Measurements from ENCODE around the gene TNC.

Gene TNC

DNA sequence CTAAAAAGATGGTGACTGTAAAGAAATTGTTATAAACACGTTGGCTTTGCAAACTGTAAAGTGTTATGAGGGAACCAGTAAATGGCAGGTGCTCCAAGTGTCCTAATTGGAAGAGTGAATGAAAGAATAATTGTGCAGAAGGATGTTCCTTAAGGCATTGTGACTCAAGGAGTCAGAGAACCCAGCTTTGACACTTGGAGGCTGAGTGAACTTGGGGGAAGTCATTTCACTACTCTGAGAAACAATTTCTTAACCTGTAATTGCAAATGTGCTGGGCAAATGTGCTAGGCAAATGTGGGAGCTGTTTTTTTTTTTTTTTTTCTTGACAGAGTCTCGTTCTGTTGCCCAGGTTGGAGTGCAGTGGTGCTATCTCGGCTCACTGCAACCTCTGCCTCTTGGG, 103.5 kb downstream of the TNC start:
- no peak overlapping the region for H3K4me3 ChIP-seq (ENCODE audit: low read depth, low read length)
- no peak for DNase-seq
- H3K36me3 ChIP-seq = no peaks in the 10 kb centered on the region
- no peaks in the 10 kb centered on the region for H3K27me3 ChIP-seq
- H3K9me3 ChIP-seq = no peaks in the 10 kb centered on the region
- no peaks in the 10 kb centered on the region for H3K4me1 ChIP-seq
- TF ChIP-seq, protein P1, sequence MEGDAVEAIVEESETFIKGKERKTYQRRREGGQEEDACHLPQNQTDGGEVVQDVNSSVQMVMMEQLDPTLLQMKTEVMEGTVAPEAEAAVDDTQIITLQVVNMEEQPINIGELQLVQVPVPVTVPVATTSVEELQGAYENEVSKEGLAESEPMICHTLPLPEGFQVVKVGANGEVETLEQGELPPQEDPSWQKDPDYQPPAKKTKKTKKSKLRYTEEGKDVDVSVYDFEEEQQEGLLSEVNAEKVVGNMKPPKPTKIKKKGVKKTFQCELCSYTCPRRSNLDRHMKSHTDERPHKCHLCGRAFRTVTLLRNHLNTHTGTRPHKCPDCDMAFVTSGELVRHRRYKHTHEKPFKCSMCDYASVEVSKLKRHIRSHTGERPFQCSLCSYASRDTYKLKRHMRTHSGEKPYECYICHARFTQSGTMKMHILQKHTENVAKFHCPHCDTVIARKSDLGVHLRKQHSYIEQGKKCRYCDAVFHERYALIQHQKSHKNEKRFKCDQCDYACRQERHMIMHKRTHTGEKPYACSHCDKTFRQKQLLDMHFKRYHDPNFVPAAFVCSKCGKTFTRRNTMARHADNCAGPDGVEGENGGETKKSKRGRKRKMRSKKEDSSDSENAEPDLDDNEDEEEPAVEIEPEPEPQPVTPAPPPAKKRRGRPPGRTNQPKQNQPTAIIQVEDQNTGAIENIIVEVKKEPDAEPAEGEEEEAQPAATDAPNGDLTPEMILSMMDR (IDR thresholded peaks at IDR 0.05; ENCODE audit: low read depth, low read length) = no peak

DNA sequence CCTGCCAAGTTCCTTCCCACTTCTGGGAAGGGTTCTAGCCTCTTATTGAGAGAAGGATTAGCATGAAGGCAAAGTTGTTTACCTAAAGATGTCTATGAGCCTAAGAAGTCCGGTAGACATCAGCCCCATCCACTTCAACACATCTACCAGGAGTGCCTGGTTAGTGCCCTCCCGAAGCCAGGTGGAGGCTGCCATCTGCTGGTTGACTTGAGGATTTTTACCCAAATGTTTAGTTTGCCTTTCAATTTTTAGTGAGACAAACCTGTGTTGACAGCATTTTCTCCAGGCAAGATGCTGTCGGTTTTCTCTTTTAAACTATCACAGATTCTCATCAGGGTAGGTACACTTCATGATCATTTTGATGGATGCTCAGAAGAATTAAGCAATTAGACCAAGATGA, 104.0 kb downstream of the TNC start:
- peak; percentile 64 for DNase-seq
- H3K4me1 ChIP-seq = no peaks in the 10 kb centered on the region
- TF ChIP-seq, protein P1 (IDR thresholded peaks at IDR 0.05; ENCODE audit: low read depth, low read length) = peak; percentile 76
- H3K27me3 ChIP-seq = no peaks in the 10 kb centered on the region
- no peaks in the 10 kb centered on the region for H3K36me3 ChIP-seq
- H3K4me3 ChIP-seq (ENCODE audit: low read depth, low read length) = no peak overlapping the region
- H3K9me3 ChIP-seq = no peaks in the 10 kb centered on the region

DNA sequence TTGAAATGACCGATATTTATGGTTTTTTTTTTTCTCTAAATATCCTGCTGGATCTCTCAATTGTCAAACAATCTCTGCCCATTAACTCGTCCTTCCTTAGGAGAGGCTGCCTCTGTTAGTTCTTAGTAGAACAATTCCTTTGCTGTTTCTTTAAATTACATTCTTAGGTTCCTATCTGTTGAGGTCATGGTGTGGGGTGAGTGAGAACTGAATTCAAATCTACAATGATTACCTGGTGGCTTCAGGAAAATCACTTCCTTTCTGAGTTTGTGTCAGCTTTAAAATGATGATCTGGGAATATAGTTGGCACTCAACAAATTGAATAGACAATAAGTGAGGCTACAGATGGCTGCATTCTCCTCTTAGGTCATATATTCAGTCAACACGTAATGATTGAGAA, 105.5 kb downstream of the TNC start:
- Histone ChIP-seq H3K27me3 (no peaks in the 10 kb centered on the region), H3K4me1 (no peaks in the 10 kb centered on the region), H3K9me3 (no peaks in the 10 kb centered on the region), H3K36me3 (no peaks in the 10 kb centered on the region), H3K4me3 (ENCODE audit: low read depth, low read length) (no peak overlapping the region)
- DNase-seq = no peak
- TF ChIP-seq, protein P1 (IDR thresholded peaks at IDR 0.05; ENCODE audit: low read depth, low read length) = no peak

DNA sequence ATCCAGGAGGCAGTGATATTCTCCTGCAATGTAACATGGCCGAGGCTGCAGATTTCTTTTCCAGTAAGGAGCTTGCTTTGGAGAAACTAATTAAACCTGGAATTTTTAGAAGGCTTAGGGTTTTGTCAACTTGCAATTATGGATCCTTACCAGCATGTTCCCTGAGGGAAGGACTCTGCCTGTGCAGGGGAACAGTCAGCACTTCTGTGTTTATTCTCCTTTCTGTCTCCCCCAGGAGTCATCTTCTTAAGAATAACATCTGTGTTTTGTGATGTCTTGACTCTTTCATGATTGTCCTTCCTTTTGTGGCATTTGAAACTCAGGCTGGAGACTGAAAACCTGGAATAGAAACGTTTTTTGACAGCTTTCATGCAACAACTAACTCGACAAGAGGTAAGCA, 107.1 kb downstream of the TNC start:
- no peaks in the 10 kb centered on the region for H3K4me1 ChIP-seq
- TF ChIP-seq, protein P1 (IDR thresholded peaks at IDR 0.05; ENCODE audit: low read depth, low read length) = no peak
- no peaks in the 10 kb centered on the region for H3K9me3 ChIP-seq
- H3K27me3 ChIP-seq = no peaks in the 10 kb centered on the region
- no peak overlapping the region for H3K4me3 ChIP-seq (ENCODE audit: low read depth, low read length)
- no peaks in the 10 kb centered on the region for H3K36me3 ChIP-seq
- DNase-seq = no peak

DNA sequence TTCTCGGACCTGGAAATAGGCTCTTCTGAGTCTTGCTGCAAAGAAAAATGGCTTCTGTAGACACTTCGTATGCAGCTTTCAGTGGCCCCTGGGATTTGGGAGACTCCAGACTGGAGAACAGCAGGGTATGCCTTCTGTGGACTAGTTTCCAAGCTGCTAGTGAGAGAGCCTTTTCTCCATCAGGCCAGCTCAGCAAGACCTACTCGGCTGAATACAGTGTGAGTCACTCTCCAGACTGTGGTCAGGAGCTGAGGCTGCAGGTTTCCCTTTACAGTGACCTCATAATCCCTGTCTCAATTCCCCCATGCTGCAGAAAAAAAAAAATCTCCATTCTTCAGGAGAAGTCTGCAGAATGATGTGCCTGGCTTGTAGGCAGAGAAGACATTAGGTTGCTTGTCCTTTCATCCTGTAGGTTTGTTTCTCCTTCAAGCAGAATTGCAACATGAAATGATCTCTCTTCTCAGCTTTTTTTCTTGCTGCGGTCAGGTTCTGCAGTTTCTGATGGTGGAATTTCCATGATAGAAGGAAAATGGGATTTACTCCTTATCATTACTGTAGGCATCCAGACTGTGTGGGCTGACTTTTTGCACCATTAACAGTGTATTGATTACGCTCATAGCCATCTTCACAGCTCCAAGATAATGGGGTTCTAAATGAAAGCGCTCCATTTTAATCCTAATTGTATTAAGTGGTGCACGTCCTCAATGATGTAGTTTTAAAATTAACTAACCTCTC, 109.3 kb downstream of the TNC start:
- no peaks in the 10 kb centered on the region for H3K27me3 ChIP-seq
- no peaks in the 10 kb centered on the region for H3K36me3 ChIP-seq
- DNase-seq = no peak
- H3K4me1 ChIP-seq = no peaks in the 10 kb centered on the region
- H3K9me3 ChIP-seq = no peaks in the 10 kb centered on the region
- H3K4me3 ChIP-seq (ENCODE audit: low read depth, low read length) = no peak overlapping the region
- TF ChIP-seq, protein P1 (IDR thresholded peaks at IDR 0.05; ENCODE audit: low read depth, low read length) = no peak

DNA sequence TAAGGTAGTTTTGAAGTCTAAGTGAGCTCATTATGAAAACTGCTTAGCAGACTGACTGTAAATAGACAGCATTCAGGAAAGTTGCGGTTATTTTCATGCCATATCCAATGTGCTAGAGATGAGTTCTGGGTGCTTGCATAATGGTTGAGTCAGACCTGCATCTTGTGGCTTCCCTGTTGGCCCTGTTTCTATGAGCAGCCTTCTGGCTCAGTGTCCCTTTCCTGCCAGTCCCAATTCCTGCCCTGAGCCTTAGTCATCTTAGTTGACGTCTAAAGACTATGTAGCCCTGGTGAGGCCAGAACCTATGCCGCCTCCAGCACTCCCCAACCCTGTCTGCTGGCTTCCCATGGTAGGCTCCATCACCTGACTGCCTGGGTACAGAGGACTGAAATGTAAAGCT, 111.3 kb downstream of the TNC start:
- no peak for DNase-seq

More for the DNA sequence above, 111.3 kb downstream of the TNC start:
- Histone ChIP-seq H3K4me1 (no peaks in the 10 kb centered on the region), H3K36me3 (no peaks in the 10 kb centered on the region), H3K27me3 (no peaks in the 10 kb centered on the region), H3K9me3 (no peaks in the 10 kb centered on the region), H3K4me3 (ENCODE audit: low read depth, low read length) (no peak overlapping the region)
- TF ChIP-seq, protein P1 (IDR thresholded peaks at IDR 0.05; ENCODE audit: low read depth, low read length) = no peak

All from BE2C (cell line).